ENCODE data around the gene VAX1.
"Not testable (repeated sequence)": the region's sequence is repeated elsewhere in the genome, so short reads cannot be mapped to it uniquely, and the experiment has no call there.

The VAX1 gene

GRCh38 chr10:117136391-117136975 lies 1.6 kb downstream of the VAX1 start:
- DNase-seq (ENCODE audit: low read depth in 2 of 2, low spot score in 1 of 2): no peak

- no peak for DNase-seq (ENCODE audit: low read depth in 2 of 2, low spot score in 1 of 2)
These were observed 2.5 kb downstream of the VAX1 start for GRCh38 chr10:117135480-117136140.

- no peak for DNase-seq (ENCODE audit: low read depth in 2 of 2, low spot score in 1 of 2)
These were observed 3.1 kb downstream of the VAX1 start for GRCh38 chr10:117135026-117135372.

GRCh38 chr10:117134306-117135025 lies 3.6 kb downstream of the VAX1 start:
- no peak for DNase-seq (ENCODE audit: low read depth in 2 of 2, low spot score in 1 of 2)

- no peak for DNase-seq (ENCODE audit: low read depth in 2 of 2, low spot score in 1 of 2)
These were observed 4.1 kb downstream of the VAX1 start for GRCh38 chr10:117134056-117134305.

- no peak for DNase-seq (ENCODE audit: low read depth in 2 of 2, low spot score in 1 of 2)
These were observed 4.6 kb downstream of the VAX1 start for GRCh38 chr10:117133273-117134055.

- DNase-seq (ENCODE audit: low read depth in 2 of 2, low spot score in 1 of 2): no peak
These were observed 5.3 kb downstream of the VAX1 start for GRCh38 chr10:117132751-117133231.

GRCh38 chr10:117131376-117132327 lies 6.4 kb downstream of the VAX1 start:
- DNase-seq (ENCODE audit: low read depth in 2 of 2, low spot score in 1 of 2): no peak

- DNase-seq (ENCODE audit: low read depth in 2 of 2, low spot score in 1 of 2): no peak
These were observed 7.2 kb downstream of the VAX1 start for GRCh38 chr10:117130862-117131375.

- no peak for DNase-seq (ENCODE audit: low read depth in 2 of 2, low spot score in 1 of 2)
These were observed 7.7 kb downstream of the VAX1 start for GRCh38 chr10:117130346-117130745.

- not testable (repeated sequence) for DNase-seq (ENCODE audit: low read depth in 2 of 2, low spot score in 1 of 2)
These were observed 11.4 kb downstream of the VAX1 start for GRCh38 chr10:117126645-117127044.

- no peak for DNase-seq (ENCODE audit: low read depth in 2 of 2, low spot score in 1 of 2)
These were observed 12.0 kb downstream of the VAX1 start for GRCh38 chr10:117126034-117126433.

- no peak for DNase-seq (ENCODE audit: low read depth in 2 of 2, low spot score in 1 of 2)
These were observed 25.9 kb downstream of the VAX1 start for GRCh38 chr10:117112220-117112619.

- no peak for DNase-seq (ENCODE audit: low read depth in 2 of 2, low spot score in 1 of 2)
These were observed 30.8 kb downstream of the VAX1 start for GRCh38 chr10:117107238-117107637.

GRCh38 chr10:117096599-117097201 lies 41.4 kb downstream of the VAX1 start:
- no peak for DNase-seq (ENCODE audit: low read depth in 2 of 2, low spot score in 1 of 2)

- DNase-seq (ENCODE audit: low read depth in 2 of 2, low spot score in 1 of 2): no peak
These were observed 43.2 kb downstream of the VAX1 start for GRCh38 chr10:117094856-117095255.

GRCh38 chr10:117092386-117092785 lies 45.7 kb downstream of the VAX1 start:
- no peak for DNase-seq (ENCODE audit: low read depth in 2 of 2, low spot score in 1 of 2)

- DNase-seq (ENCODE audit: low read depth in 2 of 2, low spot score in 1 of 2): no peak
These were observed 47.2 kb downstream of the VAX1 start for GRCh38 chr10:117090834-117091233.

GRCh38 chr10:117087521-117087920 lies 50.5 kb downstream of the VAX1 start:
- DNase-seq (ENCODE audit: low read depth in 2 of 2, low spot score in 1 of 2): no peak

GRCh38 chr10:117086546-117086945 lies 51.5 kb downstream of the VAX1 start:
- DNase-seq (ENCODE audit: low read depth in 2 of 2, low spot score in 1 of 2): no peak
